IMR-90 (cell line): ENCODE data around the gene FOSL2.

Source experiments
- CHD1 ChIP-seq: IDR thresholded peaks from 2 replicates; pipeline ENCODE4 v1.6.1; 2012; ENCODE audit warnings: low read depth, low read length, improper control_type of control experiment
- FOS ChIP-seq: fragments of 150-350 bp; IDR thresholded peaks from 2 replicates; pipeline ENCODE4 v1.6.1; 2016; ENCODE audit warnings: low read depth, low read length
- POLR2A ChIP-seq: IDR thresholded peaks from 2 replicates; pipeline ENCODE4 v1.6.1; 2012; ENCODE audit warnings: mild to moderate bottlenecking, low read depth, low read length
- RCOR1 ChIP-seq: IDR thresholded peaks from 2 replicates; pipeline ENCODE4 v1.6.1; 2012; ENCODE audit warnings: mild to moderate bottlenecking, low read length, improper control_type of control experiment; ENCODE audit not compliant: insufficient replicate concordance
- RFX5 ChIP-seq: IDR thresholded peaks from 2 replicates; pipeline ENCODE4 v1.8.0; 2012; ENCODE audit warnings: low read depth, mild to moderate bottlenecking, low read length, moderate library complexity
- TF ChIP-seq, protein P1 (sequence below): conservative IDR thresholded peaks from 2 replicates; pipeline ENCODE4 v1.5.1; 2012; ENCODE audit warnings: mild to moderate bottlenecking, low read depth, low read length, improper control_type of control experiment

DNA sequence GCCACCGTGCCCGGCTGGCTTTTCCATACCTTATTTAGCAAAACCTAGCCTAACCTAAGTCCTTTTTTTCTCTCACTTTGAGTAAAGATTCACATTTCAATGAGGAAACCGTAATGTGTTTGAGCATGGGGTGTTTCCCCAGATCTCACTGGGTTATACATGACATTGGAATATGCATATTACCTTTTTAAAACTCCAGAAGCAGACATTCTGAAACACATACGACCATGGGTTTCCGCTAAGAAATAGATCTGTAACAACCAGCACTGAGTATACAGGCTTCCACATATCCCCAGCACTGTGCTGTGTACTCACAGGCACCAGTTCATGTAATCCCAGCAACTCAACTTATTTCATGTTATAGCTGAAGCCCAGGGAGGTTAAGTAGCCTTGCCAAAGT lies 41.0 kb upstream of the FOSL2 start:
- TF ChIP-seq POLR2A (no peak), RCOR1 (no peak), CHD1 (no peak), FOS (no peak), RFX5 (no peak)
- TF ChIP-seq, protein P1, sequence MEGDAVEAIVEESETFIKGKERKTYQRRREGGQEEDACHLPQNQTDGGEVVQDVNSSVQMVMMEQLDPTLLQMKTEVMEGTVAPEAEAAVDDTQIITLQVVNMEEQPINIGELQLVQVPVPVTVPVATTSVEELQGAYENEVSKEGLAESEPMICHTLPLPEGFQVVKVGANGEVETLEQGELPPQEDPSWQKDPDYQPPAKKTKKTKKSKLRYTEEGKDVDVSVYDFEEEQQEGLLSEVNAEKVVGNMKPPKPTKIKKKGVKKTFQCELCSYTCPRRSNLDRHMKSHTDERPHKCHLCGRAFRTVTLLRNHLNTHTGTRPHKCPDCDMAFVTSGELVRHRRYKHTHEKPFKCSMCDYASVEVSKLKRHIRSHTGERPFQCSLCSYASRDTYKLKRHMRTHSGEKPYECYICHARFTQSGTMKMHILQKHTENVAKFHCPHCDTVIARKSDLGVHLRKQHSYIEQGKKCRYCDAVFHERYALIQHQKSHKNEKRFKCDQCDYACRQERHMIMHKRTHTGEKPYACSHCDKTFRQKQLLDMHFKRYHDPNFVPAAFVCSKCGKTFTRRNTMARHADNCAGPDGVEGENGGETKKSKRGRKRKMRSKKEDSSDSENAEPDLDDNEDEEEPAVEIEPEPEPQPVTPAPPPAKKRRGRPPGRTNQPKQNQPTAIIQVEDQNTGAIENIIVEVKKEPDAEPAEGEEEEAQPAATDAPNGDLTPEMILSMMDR = no peak
